Dedifferentiated amniotic fluid mesenchymal stem cell (primary cell): Measurements from ENCODE around the gene CERKL.
A peak's percentile ranks its signal among the peaks of the same experiment; 100 is the strongest.

Source experiments
- DNase-seq: peaks from one replicate; pipeline ENCODE4 v3.0.0-alpha.2; 2016; ENCODE audit errors: extremely low spot score

The CERKL gene

GRCh38 chr2:181677912-181678586 is 21.1 kb upstream of the CERKL start:
- DNase-seq, result no peak

GRCh38 chr2:181675254-181675653 is 18.3 kb upstream of the CERKL start:
- DNase-seq, result no peak

DNA sequence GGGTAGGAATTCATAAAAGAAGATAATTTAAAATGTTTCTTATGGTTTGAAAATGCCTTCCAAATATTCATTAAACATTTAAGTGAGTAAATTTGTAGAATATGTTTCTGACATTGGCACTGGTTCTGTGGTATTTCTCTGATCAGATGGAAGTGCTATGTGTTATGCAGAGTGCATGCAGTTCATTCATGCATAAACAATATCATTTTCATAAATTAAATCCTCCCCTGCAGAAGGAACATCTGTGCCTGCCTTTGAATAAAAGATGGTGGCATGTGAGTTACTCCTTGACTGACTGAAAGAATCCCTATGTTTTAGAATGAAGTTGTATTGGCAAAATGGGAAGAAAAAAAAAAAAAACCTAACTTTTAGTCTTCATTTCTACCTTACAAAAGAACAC is 17.6 kb upstream of the CERKL start:
- no peak for DNase-seq

- no peak for DNase-seq
Measured at GRCh38 chr2:181673173-181673572, 16.3 kb upstream of the CERKL start.

- DNase-seq, result no peak
Measured at GRCh38 chr2:181672255-181673008, 15.5 kb upstream of the CERKL start.

DNA sequence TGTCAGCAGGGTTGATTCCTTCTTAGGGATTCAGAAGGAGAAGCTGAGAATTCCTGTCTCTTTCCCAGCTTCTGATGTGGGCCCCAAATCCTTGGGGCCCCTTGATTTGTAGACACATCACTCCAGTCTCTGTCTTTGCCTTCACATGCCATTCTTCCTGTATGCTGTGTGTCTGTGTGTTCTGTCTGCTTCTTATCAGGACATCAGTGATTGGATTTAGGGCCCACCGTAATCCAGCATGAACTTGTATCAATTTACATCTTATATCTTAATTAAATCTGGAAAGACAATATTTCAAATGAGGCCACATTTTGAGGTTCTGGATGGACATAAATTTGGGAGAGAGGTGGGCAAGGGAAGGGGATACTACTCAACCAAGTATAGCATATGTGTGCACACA is 13.7 kb upstream of the CERKL start:
- no peak for DNase-seq

- no peak for DNase-seq
Measured at GRCh38 chr2:181667234-181667633, 10.3 kb upstream of the CERKL start.

- no peak for DNase-seq
Measured at GRCh38 chr2:181662287-181662686, 5.4 kb upstream of the CERKL start.

GRCh38 chr2:181660181-181660580 is 3.3 kb upstream of the CERKL start:
- DNase-seq, result no peak

- DNase-seq, result no peak
Measured at GRCh38 chr2:181658444-181658843, 1.5 kb upstream of the CERKL start.

- DNase-seq, result no peak
Measured at GRCh38 chr2:181657379-181657778, 474 bp upstream of the CERKL start.

DNA sequence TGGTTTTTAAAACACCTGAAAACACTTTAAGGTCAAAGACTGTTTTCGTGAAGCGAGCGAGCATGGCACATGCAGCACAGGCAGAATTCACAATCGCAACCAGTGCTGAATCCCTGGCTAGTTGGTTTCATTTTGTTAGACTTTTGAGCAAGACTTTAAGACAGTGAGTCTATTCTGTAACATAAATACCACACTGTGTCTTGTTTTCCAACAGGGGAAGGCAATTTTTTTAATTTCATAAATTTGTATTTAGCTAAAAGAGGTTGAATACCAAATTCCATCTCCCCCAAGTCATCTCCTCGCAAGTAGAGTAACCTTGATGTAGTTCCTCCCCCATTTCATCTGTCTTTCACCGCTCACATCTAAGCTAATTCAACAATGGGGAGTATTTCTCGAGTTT is 1.4 kb downstream of the CERKL start:
- DNase-seq, result no peak

DNA sequence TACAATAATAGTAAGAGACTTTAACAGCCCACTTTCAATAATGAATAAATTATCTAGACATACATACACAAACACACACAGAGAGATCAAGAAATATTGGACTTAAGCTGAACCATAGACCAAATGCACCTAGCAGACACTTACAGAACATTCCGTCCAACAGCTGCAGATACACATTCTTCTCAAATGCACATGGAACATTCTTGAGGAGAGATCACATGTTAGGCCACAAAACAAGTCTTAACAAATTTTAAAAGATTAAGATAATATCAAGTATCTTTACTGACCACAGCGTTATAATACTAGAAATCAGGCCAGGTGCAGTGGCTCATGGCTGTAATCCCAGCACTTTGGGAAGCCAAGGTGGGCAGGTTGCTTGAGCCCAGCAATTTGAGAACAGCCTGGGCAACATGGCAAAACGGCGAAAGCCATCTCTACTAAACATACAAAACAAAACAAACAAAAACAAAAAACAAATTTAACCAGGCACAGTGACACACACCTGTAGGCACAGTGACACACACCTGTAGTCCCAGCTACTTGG is 7.4 kb downstream of the CERKL start:
- DNase-seq, result no peak

- DNase-seq, result no peak
Measured at GRCh38 chr2:181648478-181649155, 8.3 kb downstream of the CERKL start.

- no peak for DNase-seq
Measured at GRCh38 chr2:181646415-181646987, 10.4 kb downstream of the CERKL start.

- DNase-seq, result no peak
Measured at GRCh38 chr2:181643151-181643550, 13.8 kb downstream of the CERKL start.

DNA sequence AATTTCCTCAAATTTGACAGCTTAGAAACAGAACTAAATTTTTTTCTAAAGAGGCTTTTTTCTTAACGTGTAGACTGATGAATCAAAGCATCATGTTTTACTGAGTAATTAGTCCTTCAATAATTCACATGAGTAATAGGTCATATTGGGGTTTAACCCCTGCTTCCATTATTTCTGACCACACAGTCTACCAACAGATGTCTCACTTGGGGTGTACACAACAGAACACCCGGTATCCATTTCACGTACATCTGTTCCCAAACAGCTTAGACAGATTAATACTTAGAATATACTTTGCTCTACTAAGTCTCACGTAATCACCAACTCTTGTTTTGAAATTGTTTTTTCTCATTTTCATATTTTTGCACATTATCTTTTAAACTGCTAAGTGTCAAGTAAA is 14.8 kb downstream of the CERKL start:
- no peak for DNase-seq

GRCh38 chr2:181639686-181640085 is 17.2 kb downstream of the CERKL start:
- DNase-seq, result no peak

DNA sequence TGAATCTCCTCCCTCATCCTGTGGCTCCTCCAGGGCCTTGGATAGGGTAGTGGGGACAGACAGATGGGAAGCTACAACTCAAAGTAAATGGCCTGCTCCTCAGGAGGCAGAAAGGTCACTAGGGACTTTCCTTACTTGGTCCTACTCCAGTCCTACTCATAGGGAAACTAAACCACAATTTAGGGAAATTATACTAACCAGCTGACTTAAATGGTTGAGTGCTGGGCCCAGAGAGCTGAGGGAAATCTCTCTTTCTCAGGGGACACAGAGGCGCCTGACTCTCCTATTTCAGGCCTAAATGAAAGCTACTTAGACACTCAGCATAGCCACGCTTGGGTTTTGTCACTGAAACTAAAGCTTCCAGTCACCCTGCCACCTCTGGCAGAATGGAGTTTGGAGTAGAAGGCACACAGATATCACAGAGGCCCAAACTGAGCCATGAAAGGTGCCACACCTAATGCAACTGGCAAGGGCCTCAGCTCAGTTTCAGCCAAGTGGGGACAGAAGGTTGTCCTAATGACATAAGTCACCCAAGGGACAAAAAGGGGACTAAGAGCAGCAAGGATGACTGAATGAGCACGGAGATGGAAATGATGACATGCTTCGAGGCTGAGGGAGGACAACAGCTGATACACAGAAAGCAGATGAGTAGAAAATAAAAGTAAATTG is 24.0 kb downstream of the CERKL start:
- no peak for DNase-seq

GRCh38 chr2:181628590-181629585 is 28.0 kb downstream of the CERKL start:
- no peak for DNase-seq

DNA sequence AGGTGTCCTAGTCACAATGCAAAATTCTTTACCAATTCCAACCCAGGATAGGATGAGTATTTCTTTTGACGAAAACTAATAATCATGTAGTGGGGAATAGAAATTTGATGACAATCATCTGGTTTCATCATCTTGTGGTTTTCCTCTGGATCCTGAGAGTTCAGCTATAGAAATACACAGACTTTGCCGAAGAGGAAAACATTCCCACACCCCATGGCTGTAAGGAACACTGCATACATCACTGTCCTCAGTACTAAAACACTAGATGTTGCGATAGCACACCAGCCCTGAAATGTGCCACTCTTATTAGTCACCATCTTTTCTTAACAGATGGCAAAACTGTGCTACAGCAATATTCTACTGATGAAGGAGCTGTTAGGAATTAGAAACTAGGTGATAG is 29.4 kb downstream of the CERKL start:
- DNase-seq, result peak; percentile 28
